Naive thymus-derived CD8-positive, alpha-beta T cell (primary cell): ENCODE results near the gene EXOSC9. TPM values are rescaled to one million over a fixed set of nuclear protein-coding genes. Genes with fewer than 3 reads are reported as not detected.
A peak's percentile ranks its signal among the peaks of the same experiment; 100 is the strongest.

ENCODE experiments used
- ATAC-seq, 2 donors: fragments of 150-1000 bp; cut with Tn5 transposase in 1 of 2; sonication (Bioruptor Pico), chemical (Tn5 transposase) in 1 of 2; 1 replicate in 1 of 2; 2 replicates in 1 of 2; pipeline ENCODE4 v1.10.0; 2021; ENCODE audit warnings: mild to moderate bottlenecking in 2 of 2, moderate library complexity in 2 of 2
- POLR2A ChIA-PET: fragments of 350-600 bp; sonication (Branson Sonifier 250); formaldehyde crosslinking; loops from one replicate; lab custom pipeline; 2021; ENCODE audit warnings: antibody characterized with exemption; lab: Charles Lee
- DNase-seq, 10 donors: peaks; one replicate each; pipeline versions ENCODE4 v3.0.0 to v3.0.0-alpha.2; 2020 to 2022
- H3K27ac Mint-ChIP-seq, 10 donors: one replicate each; pipeline ENCODE4 v1.8.0; 2020 to 2022; ENCODE audit warnings: mild to moderate bottlenecking in 10 of 10, mixed read lengths in 10 of 10, moderate library complexity in 4 of 10, inconsistent platforms in 1 of 10
- H3K27me3 Mint-ChIP-seq, 5 donors: one replicate each; pipeline ENCODE4 v1.8.0; 2021 to 2022; ENCODE audit warnings: mixed read lengths in 5 of 5
- H3K36me3 Mint-ChIP-seq, 3 donors: one replicate each; pipeline ENCODE4 v1.8.0; 2020 to 2022; ENCODE audit warnings: mixed read lengths in 3 of 3, mild to moderate bottlenecking in 2 of 3, inconsistent platforms in 1 of 3
- H3K4me1 Mint-ChIP-seq, 4 donors: one replicate each; pipeline ENCODE4 v1.8.0; 2021 to 2022; ENCODE audit warnings: mixed read lengths in 4 of 4
- H3K4me3 Mint-ChIP-seq, 10 donors: one replicate each; pipeline ENCODE4 v1.8.0; 2020 to 2022; ENCODE audit warnings: mild to moderate bottlenecking in 10 of 10, mixed read lengths in 10 of 10, moderate library complexity in 6 of 10, inconsistent platforms in 1 of 10
- H3K9me3 Mint-ChIP-seq, 9 donors: one replicate each; pipeline ENCODE4 v1.8.0; 2020 to 2022; ENCODE audit warnings: mixed read lengths in 9 of 9, mild to moderate bottlenecking in 3 of 9, inconsistent platforms in 1 of 9, moderate library complexity in 1 of 9
- polyA plus RNA-seq, 3 donors: library from polyadenylated mRNA; unstranded; fragments of 300-500 nt; fragmentation: Illumina TruSeq; gene quantifications; one replicate each; pipeline ENCODE4 v1.2.3, GENCODE V29; 2021
- total RNA-seq, 8 experiments: library from RNA in 2 of 8; stranded (reverse) in 2 of 8; gene quantifications; one replicate each; pipeline ENCODE4 v1.2.3 and lab custom pipeline; 2021 to 2026

The EXOSC9 gene
- total and polyA plus RNA-seq, 5 experiments from 2014 or later, result 37.0 to 45.7 (median 41.6) TPM

- Mint-ChIP-seq H3K4me3 (no peak overlapping the region), H3K9me3 (no peaks in the 10 kb centered on the region), H3K27ac (no peak overlapping the region), H3K27me3 (peaks cover 13 to 27% (median 16%) of the 10 kb centered on the region in 5 donors), H3K4me1 (no peaks in the 10 kb centered on the region), H3K36me3 (no peaks in the 10 kb centered on the region)
- POLR2A ChIA-PET, result no interaction called here
- DNase-seq, result no peak
- ATAC-seq, result no peak
Observed at GRCh38 chr4:121776610-121777401, 24.3 kb upstream of the EXOSC9 start.

- H3K4me3 Mint-ChIP-seq, result no peak overlapping the region
- POLR2A ChIA-PET, result no interaction called here
- peak overlapping the region in 1 of 10 donors; percentile 63 for H3K27ac Mint-ChIP-seq
- ATAC-seq (no peak), DNase-seq (no peak)
- H3K36me3 Mint-ChIP-seq, result no peaks in the 10 kb centered on the region
- no peaks in the 10 kb centered on the region for H3K4me1 Mint-ChIP-seq
- H3K27me3 Mint-ChIP-seq, result peaks cover 13 to 29% (median 16%) of the 10 kb centered on the region in 5 donors
- no peaks in the 10 kb centered on the region for H3K9me3 Mint-ChIP-seq
Observed at GRCh38 chr4:121777625-121778024, 23.5 kb upstream of the EXOSC9 start.

- POLR2A ChIA-PET, result no interaction called here
Observed at GRCh38 chr4:121778991-121779628, 22.0 kb upstream of the EXOSC9 start.

GRCh38 chr4:121783210-121783609 is 17.9 kb upstream of the EXOSC9 start:
- ATAC-seq (no peak), DNase-seq (no peak)
- Mint-ChIP-seq H3K27me3 (peaks cover 25 to 60% (median 41%) of the 10 kb centered on the region in 5 donors), H3K4me3 (no peak overlapping the region), H3K4me1 (no peaks in the 10 kb centered on the region), H3K27ac (no peak overlapping the region), H3K36me3 (peaks cover 0 to 9% (median 0%) of the 10 kb centered on the region in 3 donors), H3K9me3 (peaks cover 0 to 13% (median 5%) of the 10 kb centered on the region in 9 donors)
- POLR2A ChIA-PET, result no interaction called here

More at GRCh38 chr4:121778991-121779628, 22.0 kb upstream of the EXOSC9 start:
- Mint-ChIP-seq H3K27ac (no peak overlapping the region), H3K36me3 (peaks cover 0 to 3% (median 0%) of the 10 kb centered on the region in 3 donors), H3K4me1 (no peaks in the 10 kb centered on the region), H3K9me3 (peaks cover 0 to 5% (median under 1%) of the 10 kb centered on the region in 9 donors), H3K4me3 (no peak overlapping the region), H3K27me3 (peaks cover 13 to 40% (median 20%) of the 10 kb centered on the region in 5 donors)
- ATAC-seq, result no peak
- DNase-seq, result no peak

GRCh38 chr4:121784401-121784800 is 16.7 kb upstream of the EXOSC9 start:
- Mint-ChIP-seq H3K36me3 (peaks cover 0 to 9% (median 0%) of the 10 kb centered on the region in 3 donors), H3K27ac (no peak overlapping the region), H3K9me3 (peaks cover 0 to 13% (median 5%) of the 10 kb centered on the region in 9 donors), H3K4me3 (no peak overlapping the region), H3K27me3 (peaks cover 28 to 69% (median 48%) of the 10 kb centered on the region in 5 donors), H3K4me1 (no peaks in the 10 kb centered on the region)
- DNase-seq (no peak), ATAC-seq (no peak)
- POLR2A ChIA-PET, result no interaction called here

GRCh38 chr4:121784975-121785374 is 16.1 kb upstream of the EXOSC9 start:
- peaks cover 0 to 9% (median 0%) of the 10 kb centered on the region in 3 donors for H3K36me3 Mint-ChIP-seq
- no peak for DNase-seq
- no peak overlapping the region for H3K4me3 Mint-ChIP-seq
- ATAC-seq, result no peak
- POLR2A ChIA-PET, result no interaction called here
- peaks cover 0 to 13% (median 5%) of the 10 kb centered on the region in 9 donors for H3K9me3 Mint-ChIP-seq
- no peaks in the 10 kb centered on the region for H3K4me1 Mint-ChIP-seq
- no peak overlapping the region for H3K27ac Mint-ChIP-seq
- peaks cover 28 to 72% (median 47%) of the 10 kb centered on the region in 5 donors for H3K27me3 Mint-ChIP-seq

- H3K36me3 Mint-ChIP-seq, result peaks cover 0 to 9% (median 0%) of the 10 kb centered on the region in 3 donors
- DNase-seq (no peak), ATAC-seq (no peak)
- H3K4me3 Mint-ChIP-seq, result no peak overlapping the region
- H3K4me1 Mint-ChIP-seq, result no peaks in the 10 kb centered on the region
- POLR2A ChIA-PET, result no interaction called here
- no peak overlapping the region for H3K27ac Mint-ChIP-seq
- H3K9me3 Mint-ChIP-seq, result peaks cover 0 to 13% (median 5%) of the 10 kb centered on the region in 9 donors
- H3K27me3 Mint-ChIP-seq, result peaks cover 27 to 67% (median 45%) of the 10 kb centered on the region in 5 donors
Observed at GRCh38 chr4:121785479-121785878, 15.6 kb upstream of the EXOSC9 start.

GRCh38 chr4:121786221-121786620 is 14.9 kb upstream of the EXOSC9 start:
- Mint-ChIP-seq H3K36me3 (peaks cover 0 to 9% (median 0%) of the 10 kb centered on the region in 3 donors), H3K27me3 (peaks cover 23 to 60% (median 42%) of the 10 kb centered on the region in 5 donors), H3K9me3 (peaks cover 0 to 13% (median 5%) of the 10 kb centered on the region in 9 donors), H3K4me1 (no peaks in the 10 kb centered on the region), H3K27ac (no peak overlapping the region), H3K4me3 (no peak overlapping the region)
- ATAC-seq (no peak), DNase-seq (no peak)
- POLR2A ChIA-PET, result no interaction called here

- POLR2A ChIA-PET, result no interaction called here
- H3K27ac Mint-ChIP-seq, result no peak overlapping the region
- no peaks in the 10 kb centered on the region for H3K4me1 Mint-ChIP-seq
- peaks cover 20 to 41% (median 34%) of the 10 kb centered on the region in 5 donors for H3K27me3 Mint-ChIP-seq
- H3K9me3 Mint-ChIP-seq, result peaks cover 0 to 13% (median 5%) of the 10 kb centered on the region in 9 donors
- peaks cover 0 to 8% (median 0%) of the 10 kb centered on the region in 3 donors for H3K36me3 Mint-ChIP-seq
- no peak overlapping the region for H3K4me3 Mint-ChIP-seq
- ATAC-seq, result no peak
- DNase-seq, result no peak
Observed at GRCh38 chr4:121788896-121789295, 12.2 kb upstream of the EXOSC9 start.

GRCh38 chr4:121789455-121789854 is 11.7 kb upstream of the EXOSC9 start:
- Mint-ChIP-seq H3K4me1 (no peaks in the 10 kb centered on the region), H3K36me3 (peaks cover 0 to 3% (median 0%) of the 10 kb centered on the region in 3 donors), H3K9me3 (peaks cover 0 to 10% (median 1%) of the 10 kb centered on the region in 9 donors), H3K4me3 (no peak overlapping the region), H3K27ac (peak overlapping the region in 1 of 10 donors; percentile 61), H3K27me3 (peaks cover 20 to 38% (median 32%) of the 10 kb centered on the region in 5 donors)
- DNase-seq (no peak), ATAC-seq (no peak)
- POLR2A ChIA-PET, result no interaction called here

- Mint-ChIP-seq H3K27ac (no peak overlapping the region), H3K36me3 (no peaks in the 10 kb centered on the region), H3K4me1 (no peaks in the 10 kb centered on the region), H3K27me3 (peaks cover 17 to 36% (median 29%) of the 10 kb centered on the region in 5 donors), H3K4me3 (no peak overlapping the region), H3K9me3 (peaks cover 0 to 3% (median 0%) of the 10 kb centered on the region in 9 donors)
- POLR2A ChIA-PET, result no interaction called here
- no peak for ATAC-seq
- DNase-seq, result no peak
Observed at GRCh38 chr4:121789960-121790829, 10.9 kb upstream of the EXOSC9 start.

GRCh38 chr4:121790976-121791375 is 10.1 kb upstream of the EXOSC9 start:
- Mint-ChIP-seq H3K4me3 (no peak overlapping the region), H3K4me1 (peaks cover 0 to 4% (median 2%) of the 10 kb centered on the region in 4 donors), H3K27me3 (peaks cover 16 to 33% (median 22%) of the 10 kb centered on the region in 5 donors), H3K9me3 (no peaks in the 10 kb centered on the region), H3K36me3 (no peaks in the 10 kb centered on the region), H3K27ac (no peak overlapping the region)
- DNase-seq (no peak), ATAC-seq (no peak)
- POLR2A ChIA-PET, result no interaction called here
